Calu3 (cell line): Measurements from ENCODE around the gene PDK3. TPM values are rescaled to one million over a fixed set of nuclear protein-coding genes. Genes with fewer than 3 reads are reported as not detected.

Experiments
- BruUV-seq: library from RNA; stranded (reverse); fragments of 400-500 nt; replicated peaks from 2 replicates; lab custom pipeline; 2021; lab: Mats Ljungman, UMichigan
- CTCF ChIA-PET: fragments of 300-600 bp; sonication (Branson Sonifier 250); formaldehyde crosslinking; loops from one replicate; lab custom pipeline; 2022; ENCODE audit warnings: antibody characterized with exemption; lab: Charles Lee
- DNase-seq: peaks from one replicate; pipeline ENCODE4 v3.0.0; 2022
- H3K27ac Mint-ChIP-seq: one replicate; pipeline ENCODE4 v1.8.0; 2022; ENCODE audit warnings: mixed read lengths; ENCODE audit not compliant: unreplicated experiment
- H3K27me3 Mint-ChIP-seq: one replicate; pipeline ENCODE4 v1.8.0; 2022; ENCODE audit warnings: mixed read lengths; ENCODE audit not compliant: unreplicated experiment
- H3K36me3 Mint-ChIP-seq: one replicate; pipeline ENCODE4 v1.8.0; 2022; ENCODE audit warnings: mild to moderate bottlenecking, moderate library complexity, mixed read lengths; ENCODE audit not compliant: insufficient read depth, unreplicated experiment
- H3K4me1 Mint-ChIP-seq: one replicate; pipeline ENCODE4 v1.8.0; 2022; ENCODE audit warnings: mild to moderate bottlenecking, low read depth, mixed read lengths; ENCODE audit not compliant: unreplicated experiment
- H3K4me3 Mint-ChIP-seq: one replicate; pipeline ENCODE4 v1.8.0; 2022; ENCODE audit warnings: mild to moderate bottlenecking, low read depth, moderate library complexity, mixed read lengths; ENCODE audit not compliant: unreplicated experiment
- H3K9me3 Mint-ChIP-seq: one replicate; pipeline ENCODE4 v1.8.0; 2022; ENCODE audit warnings: low read depth, mixed read lengths; ENCODE audit not compliant: unreplicated experiment
- CTCF ChIP-seq: fragments of 200-600 bp; IDR thresholded peaks from one replicate; pipeline ENCODE4 v1.8.0; 2022; ENCODE audit warnings: antibody characterized with exemption; ENCODE audit not compliant: unreplicated experiment
- intact Hi-C: fragments of 100-400 bp; cut with micrococcal nuclease; formaldehyde crosslinking; loops from one replicate; pipeline ENCODE4 v1.10.0; 2022; ENCODE audit not compliant: unreplicated experiment
- total RNA-seq: library from RNA; stranded (reverse); gene quantifications from 2 replicates; pipeline ENCODE4 v1.2.3, GENCODE V29; 2022

PDK3 gene
- total RNA-seq, 1 experiment from 2014 or later, result 13.7 TPM

GRCh38 chrX:24428516-24428915, 36.6 kb upstream of the PDK3 start:
- CTCF ChIA-PET, result no interaction called here
- Mint-ChIP-seq H3K9me3 (peaks cover 3% of the 10 kb centered on the region), H3K4me3 (no peak overlapping the region), H3K36me3 (no peaks in the 10 kb centered on the region), H3K27ac (no peak overlapping the region), H3K4me1 (no peaks in the 10 kb centered on the region), H3K27me3 (peaks cover 23% of the 10 kb centered on the region)
- no peak for DNase-seq
- no peak for TF ChIP-seq CTCF
- no TSS peak for BruUV-seq
- intact Hi-C loops, result no loop called here

GRCh38 chrX:24435060-24435459, 30.0 kb upstream of the PDK3 start:
- no peaks in the 10 kb centered on the region for H3K4me1 Mint-ChIP-seq
- no peaks in the 10 kb centered on the region for H3K9me3 Mint-ChIP-seq
- intact Hi-C loops, result no loop called here
- no peaks in the 10 kb centered on the region for H3K36me3 Mint-ChIP-seq
- H3K27me3 Mint-ChIP-seq, result peaks cover 30% of the 10 kb centered on the region
- DNase-seq, result no peak
- CTCF ChIA-PET, result no interaction called here
- no peak overlapping the region for H3K4me3 Mint-ChIP-seq
- BruUV-seq, result no TSS peak
- no peak for TF ChIP-seq CTCF
- H3K27ac Mint-ChIP-seq, result no peak overlapping the region

- Mint-ChIP-seq H3K9me3 (no peaks in the 10 kb centered on the region), H3K4me1 (no peaks in the 10 kb centered on the region), H3K36me3 (no peaks in the 10 kb centered on the region), H3K27me3 (no peaks in the 10 kb centered on the region), H3K27ac (no peak overlapping the region), H3K4me3 (no peak overlapping the region)
- CTCF ChIA-PET, result no interaction called here
- TF ChIP-seq CTCF, result no peak
- intact Hi-C loops, result no loop called here
- BruUV-seq, result no TSS peak
- no peak for DNase-seq
Observed at GRCh38 chrX:24443918-24444317, 21.2 kb upstream of the PDK3 start.

- H3K27ac Mint-ChIP-seq, result no peak overlapping the region
- no peak overlapping the region for H3K4me3 Mint-ChIP-seq
- TF ChIP-seq CTCF, result no peak
- H3K27me3 Mint-ChIP-seq, result peaks cover 2% of the 10 kb centered on the region
- no peaks in the 10 kb centered on the region for H3K9me3 Mint-ChIP-seq
- no TSS peak for BruUV-seq
- DNase-seq, result no peak
- no peaks in the 10 kb centered on the region for H3K36me3 Mint-ChIP-seq
- intact Hi-C loops, result no loop called here
- CTCF ChIA-PET, result interaction anchor here (0.6 kb wide), 1 partner anchor 357 kb away, joined by 3 read pairs; no protein-coding TSS in a partner anchor
- H3K4me1 Mint-ChIP-seq, result no peaks in the 10 kb centered on the region
Observed at GRCh38 chrX:24444645-24445044, 20.4 kb upstream of the PDK3 start.
